ENCODE measurements around the gene GSTO1.
"Not testable (repeated sequence)": the region's sequence is repeated elsewhere in the genome, so short reads cannot be mapped to it uniquely, and the experiment has no call there.

DNA sequence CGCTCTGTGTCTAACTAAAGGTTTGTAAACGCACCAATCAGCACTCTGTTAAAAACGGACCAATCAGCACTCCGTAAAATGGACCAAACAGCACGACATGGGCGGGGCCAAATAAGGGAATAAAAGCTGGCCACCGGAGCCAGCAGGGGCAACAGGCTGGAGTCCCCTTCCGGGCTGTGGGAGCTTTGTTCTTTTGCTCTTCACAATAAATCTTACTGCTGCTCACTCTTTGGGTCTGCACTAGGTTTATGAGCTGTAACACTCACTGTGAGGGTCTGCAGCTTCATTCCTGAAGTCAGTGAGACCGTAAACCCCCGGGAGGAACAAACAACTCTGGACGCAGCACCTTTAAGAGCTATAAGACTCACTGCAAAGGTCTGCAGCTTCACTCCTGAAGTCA is 5.8 kb upstream of the GSTO1 start:
- not testable (repeated sequence) for TF ChIP-seq CTCF (conservative IDR thresholded peaks at IDR 0.05; ENCODE audit: low read depth in 2 of 2); POLR2AphosphoS5 (IDR thresholded peaks at IDR 0.05; ENCODE audit: low read depth); CREB1 (CRISPR knock-in tag; IDR thresholded peaks at IDR 0.05; ENCODE audit: low read depth); EZH2 (IDR thresholded peaks at IDR 0.05; ENCODE audit: low read depth, unreplicated experiment); ZNF331 (CRISPR knock-in tag; IDR thresholded peaks at IDR 0.05; ENCODE audit: low read depth)

Data from GM23338 (cell line).